Hepatic stellate cell (primary cell): ENCODE measurements around the gene CHFR.
A peak's percentile ranks its signal among the peaks of the same experiment; 100 is the strongest.
"Not testable (repeated sequence)": the region's sequence is repeated elsewhere in the genome, so short reads cannot be mapped to it uniquely, and the experiment has no call there.

Experiments used
- DNase-seq: peaks from one replicate; pipeline ENCODE4 v3.0.0; 2011; ENCODE audit warnings: low spot score

The CHFR gene

GRCh38 chr12:132874175-132874574, 13.2 kb downstream of the CHFR start:
- DNase-seq: no peak

GRCh38 chr12:132873724-132874123, 13.7 kb downstream of the CHFR start:
- no peak for DNase-seq

GRCh38 chr12:132872975-132873421, 14.4 kb downstream of the CHFR start:
- DNase-seq: no peak

- no peak for DNase-seq
Measured at GRCh38 chr12:132872073-132872855, 15.1 kb downstream of the CHFR start.

GRCh38 chr12:132869551-132869950, 17.9 kb downstream of the CHFR start:
- no peak for DNase-seq

- DNase-seq: peak; percentile 23
Measured at GRCh38 chr12:132866251-132866828, 21.1 kb downstream of the CHFR start.

GRCh38 chr12:132861558-132861957, 25.8 kb downstream of the CHFR start:
- no peak for DNase-seq

- no peak for DNase-seq
Measured at GRCh38 chr12:132858718-132859266, 28.6 kb downstream of the CHFR start.

- not testable (repeated sequence) for DNase-seq
Measured at GRCh38 chr12:132857019-132857418, 30.4 kb downstream of the CHFR start.

GRCh38 chr12:132856581-132856980, 30.8 kb downstream of the CHFR start:
- no peak for DNase-seq

- not testable (repeated sequence) for DNase-seq
Measured at GRCh38 chr12:132855211-132855610, 32.2 kb downstream of the CHFR start.

- no peak for DNase-seq
Measured at GRCh38 chr12:132853285-132854092, 33.9 kb downstream of the CHFR start.

- no peak for DNase-seq
Measured at GRCh38 chr12:132852496-132852895, 34.9 kb downstream of the CHFR start.

- DNase-seq: no peak
Measured at GRCh38 chr12:132851465-132851864, 35.9 kb downstream of the CHFR start.

- DNase-seq: no peak
Measured at GRCh38 chr12:132850291-132850690, 37.1 kb downstream of the CHFR start.

- DNase-seq: no peak
Measured at GRCh38 chr12:132848521-132848920, 38.9 kb downstream of the CHFR start.

- DNase-seq: no peak
Measured at GRCh38 chr12:132847363-132848356, 39.7 kb downstream of the CHFR start.

- DNase-seq: not testable (repeated sequence)
Measured at GRCh38 chr12:132844681-132845080, 42.7 kb downstream of the CHFR start.

- DNase-seq: no peak
Measured at GRCh38 chr12:132842449-132843045, 44.9 kb downstream of the CHFR start.

GRCh38 chr12:132841151-132841550, 46.3 kb downstream of the CHFR start:
- no peak for DNase-seq

GRCh38 chr12:132840536-132840935, 46.9 kb downstream of the CHFR start:
- no peak for DNase-seq
